PC-9 (cell line): Measurements from ENCODE around the gene AADAT.

Experiments
- CTCF ChIP-seq: fragments of 200-600 bp; sonication (generic); conservative IDR thresholded peaks from 2 replicates; pipeline ENCODE4 v1.6.1; 2017; ENCODE audit warnings: mixed run types, antibody characterized with exemption, mild to moderate bottlenecking, moderate library complexity
- EZH2 ChIP-seq: fragments of 200-600 bp; sonication (generic); IDR thresholded peaks from 2 replicates; pipeline ENCODE4 v1.8.0; 2017; ENCODE audit warnings: antibody characterized with exemption, low read depth

DNA sequence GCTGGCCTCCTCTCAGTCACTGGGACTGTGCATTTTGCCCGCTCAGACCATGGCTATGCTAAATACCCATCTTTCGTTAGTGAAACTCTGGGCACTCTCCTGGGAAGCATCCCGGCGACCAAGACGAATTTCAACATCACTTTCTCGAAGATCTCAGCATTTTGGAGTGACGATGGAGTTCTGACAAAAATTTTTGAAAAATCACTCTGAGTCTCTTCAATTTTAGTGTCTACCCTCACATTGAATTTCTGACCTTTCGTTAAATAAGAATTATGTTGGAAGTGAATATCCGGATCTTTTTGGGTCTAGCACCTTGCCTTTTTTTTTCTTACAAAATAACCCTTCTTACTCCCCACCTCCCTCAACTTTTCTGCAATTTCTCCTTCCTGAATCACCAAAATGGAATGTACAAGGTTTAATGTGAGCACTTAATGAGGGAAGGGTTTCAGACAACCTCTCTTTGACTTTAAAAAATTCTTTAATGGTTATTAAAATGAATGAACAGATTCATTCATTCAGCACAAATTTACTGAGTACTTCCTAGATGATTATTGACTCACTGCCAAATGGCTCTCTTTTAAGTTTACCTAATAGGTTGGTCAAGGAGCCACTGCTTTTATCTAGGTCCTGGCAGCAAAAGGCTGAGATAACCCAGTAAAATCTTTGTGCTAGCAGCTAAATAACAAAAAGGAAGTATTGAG lies 746 bp upstream of the AADAT start:
- TF ChIP-seq CTCF (peak; percentile 10; the same call in 1 of the 2 replicates), EZH2 (no peak)
